ENCODE measurements around the gene PBOV1.
"Not testable (repeated sequence)": the region's sequence is repeated elsewhere in the genome, so short reads cannot be mapped to it uniquely, and the experiment has no call there.

PBOV1 gene

DNA sequence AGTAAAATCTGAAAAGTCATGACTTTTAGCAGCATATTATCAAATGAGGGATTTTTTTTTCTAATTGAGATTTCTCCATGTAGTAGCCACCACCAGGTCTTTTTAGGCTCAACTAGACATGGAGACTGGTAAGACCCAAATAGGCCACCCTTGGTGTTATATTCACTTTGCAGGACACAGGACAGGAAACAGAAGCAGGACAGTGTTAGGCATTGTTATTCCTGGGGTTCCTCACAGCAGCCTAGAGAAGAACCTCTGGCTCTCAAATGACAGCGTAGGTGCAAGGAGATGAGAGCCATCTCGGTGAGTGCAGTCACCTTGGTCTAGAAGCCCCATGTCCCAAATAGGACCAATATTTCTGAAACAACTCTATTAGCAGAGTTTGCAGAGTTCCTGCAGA is 19.2 kb upstream of the PBOV1 start:
- no peak for DNase-seq (ENCODE audit: low read depth in 2 of 2)

DNA sequence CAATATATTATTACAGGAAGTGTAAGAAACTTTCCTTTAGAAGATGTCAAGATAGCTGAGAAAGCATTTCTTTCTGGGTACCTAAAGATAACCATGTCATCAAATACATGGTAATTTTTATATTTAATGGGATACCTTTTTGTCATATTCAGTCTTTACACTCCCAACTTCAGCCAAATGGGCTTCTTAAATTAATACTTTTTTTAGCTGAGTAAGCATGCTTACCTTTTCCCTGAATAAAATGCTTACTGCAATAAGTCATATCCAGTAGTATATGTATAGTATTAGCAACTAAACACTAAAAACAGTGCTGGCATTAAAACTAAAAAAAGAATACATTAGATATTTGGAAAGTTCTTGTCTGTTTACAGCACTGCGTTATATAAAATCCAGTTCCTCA is 17.4 kb upstream of the PBOV1 start:
- DNase-seq (ENCODE audit: low read depth in 2 of 2): no peak

DNA sequence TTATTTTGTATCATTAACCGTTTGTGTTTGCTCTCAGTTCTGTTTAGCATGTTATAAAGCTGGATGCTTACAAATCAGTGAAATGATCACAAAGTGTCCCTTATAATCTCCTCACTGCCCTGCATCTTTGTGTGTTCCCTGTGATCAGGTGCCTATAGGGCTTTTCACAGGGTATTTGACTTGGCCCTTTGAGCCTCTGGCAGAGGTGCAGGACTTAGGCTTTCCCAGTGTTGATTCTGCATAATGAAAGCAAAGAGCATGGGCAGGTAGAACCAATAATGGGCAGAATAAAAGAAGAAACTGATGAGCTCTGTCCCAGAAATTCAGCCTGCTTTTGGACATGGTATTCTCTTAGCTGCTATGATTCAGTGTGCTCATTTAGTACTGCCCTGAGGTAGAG is 16.9 kb upstream of the PBOV1 start:
- no peak for DNase-seq (ENCODE audit: low read depth in 2 of 2)

DNA sequence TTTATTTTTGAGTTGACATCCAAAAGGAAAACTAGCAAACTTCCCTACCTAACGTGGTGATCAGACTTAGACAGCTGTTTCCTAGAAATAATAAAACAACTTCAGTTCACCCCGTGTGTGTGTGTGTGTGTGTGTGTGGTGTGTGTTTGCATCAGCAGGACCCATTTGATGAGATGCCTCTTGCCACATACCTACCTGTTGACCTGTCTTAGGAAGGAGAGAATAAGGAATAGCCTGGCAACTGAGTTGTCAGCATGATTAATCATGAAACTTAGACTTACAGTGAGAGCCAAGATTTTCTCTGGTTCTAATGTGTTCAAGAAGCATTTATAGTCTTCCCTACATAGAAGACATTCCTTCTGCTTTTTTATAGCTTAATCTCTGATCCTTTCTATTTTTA is 16.1 kb upstream of the PBOV1 start:
- DNase-seq (ENCODE audit: low read depth in 2 of 2): no peak

DNA sequence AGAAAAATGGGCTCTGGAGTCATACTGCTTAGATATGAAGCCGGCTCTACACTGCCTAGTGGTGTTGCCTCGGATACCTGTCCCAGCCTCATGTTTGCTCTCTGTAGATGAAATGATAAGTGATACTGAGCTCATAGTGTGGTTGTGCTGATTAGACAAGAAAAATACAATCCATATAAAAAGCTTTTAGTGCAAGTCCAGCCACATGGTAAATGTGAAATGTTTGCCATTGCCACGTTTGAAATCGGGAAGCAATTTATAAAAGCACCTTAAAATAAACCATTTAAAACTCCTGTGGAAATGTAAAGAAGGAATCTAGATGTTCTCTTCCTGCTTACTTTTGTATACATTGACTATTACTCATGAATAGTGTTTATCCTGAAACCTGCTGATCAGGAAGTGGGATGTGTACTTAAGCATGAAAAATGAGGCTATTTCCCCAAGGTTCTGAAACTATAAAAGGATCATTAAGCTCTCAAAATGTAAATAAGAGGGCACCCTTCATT is 13.1 kb upstream of the PBOV1 start:
- DNase-seq (ENCODE audit: low read depth in 2 of 2): no peak

DNA sequence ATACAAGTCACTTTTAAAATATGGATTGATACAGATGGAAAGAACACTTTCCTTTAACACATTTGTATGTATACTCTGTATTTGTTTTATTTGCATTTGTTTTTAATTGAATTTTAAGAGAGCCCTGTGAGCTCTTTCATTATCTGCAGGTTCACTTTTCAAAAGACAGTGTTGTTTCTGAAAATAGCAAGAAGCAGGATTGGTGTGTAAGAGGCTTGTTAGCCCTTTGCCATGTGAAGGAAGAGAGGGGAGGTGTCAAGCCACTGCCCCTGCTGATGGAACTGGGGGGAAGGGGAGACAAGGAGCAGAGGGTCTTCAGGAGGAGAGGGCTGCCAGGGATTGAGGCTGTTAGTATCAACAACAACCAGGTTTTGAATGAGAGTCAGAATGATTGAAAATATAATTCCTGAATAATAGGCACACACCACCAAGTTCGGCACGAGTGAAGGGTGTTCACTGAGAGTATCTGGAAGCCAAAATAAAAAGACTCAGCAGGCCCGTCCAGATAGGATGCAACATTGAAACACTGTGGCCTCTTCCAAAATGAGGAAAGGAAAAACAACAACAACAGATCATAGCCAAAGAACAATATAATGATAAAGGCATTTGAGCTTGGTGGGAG is 12.6 kb upstream of the PBOV1 start:
- no peak for DNase-seq (ENCODE audit: low read depth in 2 of 2)

DNA sequence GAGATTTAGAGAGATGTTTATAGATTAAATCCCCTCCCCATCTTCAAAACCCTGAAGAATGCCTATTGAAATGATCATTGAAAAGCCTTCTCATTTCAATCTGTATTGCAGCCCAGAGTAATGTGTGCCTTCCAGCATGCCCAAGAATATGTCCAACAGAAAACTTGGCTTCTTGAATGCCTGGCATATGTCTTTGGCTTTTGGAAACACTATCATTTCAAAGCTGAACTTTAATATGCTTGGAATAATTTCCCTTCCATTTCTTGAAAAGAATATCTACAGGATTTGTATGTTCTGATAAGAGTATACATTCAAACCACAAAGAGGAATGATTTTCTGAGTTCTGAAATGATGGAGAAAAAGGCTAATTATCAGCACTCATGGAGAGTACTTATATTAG is 11.9 kb upstream of the PBOV1 start:
- no peak for DNase-seq (ENCODE audit: low read depth in 2 of 2)

DNA sequence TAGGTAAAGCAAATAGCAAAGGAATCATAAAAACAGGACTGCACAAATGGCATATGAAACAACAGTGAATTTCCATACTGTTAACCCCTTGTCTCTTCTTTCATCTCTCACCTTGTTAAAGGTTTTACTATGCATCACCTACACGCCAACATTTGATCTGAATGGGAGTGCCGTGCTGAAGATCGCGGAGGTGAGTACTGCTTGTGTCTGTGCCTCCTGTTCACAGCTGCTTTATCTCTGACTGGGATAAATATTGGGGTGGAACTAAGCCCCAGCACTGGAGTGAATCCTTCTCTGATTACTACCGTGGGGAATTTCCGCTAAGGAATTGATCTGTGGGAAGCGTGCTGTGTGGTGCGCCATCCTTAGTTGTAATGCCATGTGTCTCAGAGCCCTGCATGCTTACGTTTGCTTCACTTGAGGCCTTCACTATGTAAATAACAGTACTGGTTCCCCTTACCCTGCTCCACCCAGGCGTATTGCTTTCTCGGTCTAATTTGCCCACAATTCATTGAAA is 11.4 kb upstream of the PBOV1 start:
- DNase-seq (ENCODE audit: low read depth in 2 of 2): no peak

DNA sequence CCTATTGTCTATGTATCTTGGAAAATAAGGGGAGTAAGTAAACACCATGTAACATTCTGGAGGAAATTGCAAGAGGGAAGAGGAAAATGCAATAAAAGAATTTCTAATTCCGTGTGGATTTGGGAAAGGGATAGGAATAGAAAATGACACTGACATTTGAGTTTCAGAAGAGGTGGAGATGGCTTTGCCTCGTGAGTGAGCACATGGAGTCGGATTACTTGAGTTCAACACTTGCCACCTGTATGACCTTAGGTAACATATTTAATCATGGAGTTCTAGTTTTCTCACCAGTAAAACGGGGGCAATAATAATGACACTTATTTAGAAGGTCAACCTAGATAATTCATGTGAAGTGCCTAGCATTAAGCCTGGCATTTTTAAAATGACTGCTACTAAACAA is 10.8 kb upstream of the PBOV1 start:
- no peak for DNase-seq (ENCODE audit: low read depth in 2 of 2)

DNA sequence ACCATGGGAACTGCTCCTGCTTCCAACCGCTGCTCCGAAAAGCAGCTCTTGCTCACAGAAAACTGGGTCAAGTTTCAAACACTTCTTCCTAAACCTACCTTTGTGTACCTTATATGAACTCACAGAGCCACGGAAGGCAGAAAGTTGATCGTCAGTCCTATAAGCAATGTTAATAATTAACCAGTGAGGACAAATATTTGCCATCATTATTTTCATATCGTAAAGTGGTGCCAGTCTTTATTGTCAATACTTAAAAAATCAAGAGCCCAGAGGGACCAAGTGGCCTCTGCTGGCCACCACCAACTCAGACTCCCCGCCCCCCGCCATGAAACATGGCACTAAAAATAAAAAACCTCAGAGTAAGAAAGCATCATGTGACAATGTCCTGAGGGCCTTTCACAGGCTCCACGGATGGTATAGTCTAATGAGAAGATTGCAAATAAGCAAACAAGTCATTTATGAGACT is 9.1 kb upstream of the PBOV1 start:
- no peak for DNase-seq (ENCODE audit: low read depth in 2 of 2)

DNA sequence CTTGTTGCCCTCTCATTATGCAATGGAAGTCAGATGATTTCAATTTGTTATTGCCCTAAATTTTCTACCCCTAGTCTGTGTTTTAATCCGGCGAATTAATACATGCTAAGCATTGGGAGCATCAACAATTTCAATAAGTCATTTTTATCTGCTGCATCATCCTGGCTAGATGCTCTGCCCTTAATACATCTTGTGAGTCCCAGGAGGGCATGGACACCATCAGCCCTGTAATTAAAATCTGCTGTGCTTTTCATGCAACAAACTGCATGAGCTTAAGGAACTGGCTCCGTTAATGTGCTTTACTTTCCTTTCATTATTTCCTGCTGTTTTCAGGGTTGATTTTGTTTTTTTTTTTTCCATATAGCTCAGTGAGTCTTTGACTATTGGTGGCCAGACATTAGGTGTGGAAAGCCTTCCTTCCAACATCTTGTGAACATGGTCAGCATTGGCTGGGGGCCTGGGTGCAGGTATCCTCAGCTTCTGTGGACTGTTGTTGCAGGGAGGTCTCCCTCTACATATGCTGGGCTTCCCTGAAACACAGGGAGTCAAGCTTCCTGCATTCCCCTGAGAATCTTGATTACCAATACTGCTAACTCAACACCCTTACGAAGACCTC is 8.5 kb upstream of the PBOV1 start:
- no peak for DNase-seq (ENCODE audit: low read depth in 2 of 2)

DNA sequence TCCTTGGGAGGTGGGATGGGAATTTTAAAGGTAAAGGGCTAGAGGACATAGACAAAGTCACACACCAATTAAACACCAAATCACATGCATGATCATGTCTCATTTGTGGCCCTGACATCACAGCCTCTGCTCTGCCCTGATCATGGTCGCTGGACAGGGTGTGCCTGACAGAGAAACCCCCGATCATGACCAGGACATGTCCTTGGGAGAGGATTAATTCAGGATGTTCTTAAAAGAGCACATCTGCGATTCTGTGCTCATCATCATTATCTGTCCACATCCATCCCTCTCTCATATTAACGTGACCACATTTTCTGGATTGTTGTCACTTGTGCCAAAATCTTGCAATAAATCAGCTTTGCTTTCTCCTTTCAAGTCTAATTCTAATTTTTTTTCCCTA is 7.7 kb upstream of the PBOV1 start:
- no peak for DNase-seq (ENCODE audit: low read depth in 2 of 2)

DNA sequence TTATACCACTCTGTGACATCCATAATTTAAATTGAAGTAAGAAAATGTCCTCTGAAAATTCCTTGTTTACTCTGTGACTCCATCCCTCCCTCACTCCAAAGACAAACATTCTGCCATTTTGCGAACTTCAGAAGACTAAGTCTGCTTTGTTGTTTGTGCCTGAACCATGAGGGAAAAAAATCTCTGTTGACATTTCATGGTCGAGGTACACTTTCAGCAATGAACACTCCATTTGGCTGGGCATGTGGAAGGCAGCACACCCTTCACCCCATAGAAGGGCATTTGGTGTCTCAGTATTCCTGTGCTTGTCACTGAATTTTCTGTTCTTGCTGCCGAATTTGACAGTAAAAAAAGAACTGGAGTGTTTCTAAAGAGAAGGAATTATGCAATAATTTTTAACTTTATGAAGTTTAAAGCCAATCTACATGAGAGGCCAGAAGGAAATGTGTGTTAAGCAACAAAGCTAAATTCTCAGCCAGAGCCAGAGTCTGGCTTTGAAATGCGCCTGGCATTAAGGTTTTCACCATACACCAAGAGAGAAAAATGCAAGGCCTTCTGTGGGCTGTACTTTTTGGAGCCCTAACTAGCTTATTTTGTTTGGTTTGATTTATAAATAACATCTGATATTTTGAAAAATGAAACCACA is 4.7 kb upstream of the PBOV1 start:
- no peak for DNase-seq (ENCODE audit: low read depth in 2 of 2)

DNA sequence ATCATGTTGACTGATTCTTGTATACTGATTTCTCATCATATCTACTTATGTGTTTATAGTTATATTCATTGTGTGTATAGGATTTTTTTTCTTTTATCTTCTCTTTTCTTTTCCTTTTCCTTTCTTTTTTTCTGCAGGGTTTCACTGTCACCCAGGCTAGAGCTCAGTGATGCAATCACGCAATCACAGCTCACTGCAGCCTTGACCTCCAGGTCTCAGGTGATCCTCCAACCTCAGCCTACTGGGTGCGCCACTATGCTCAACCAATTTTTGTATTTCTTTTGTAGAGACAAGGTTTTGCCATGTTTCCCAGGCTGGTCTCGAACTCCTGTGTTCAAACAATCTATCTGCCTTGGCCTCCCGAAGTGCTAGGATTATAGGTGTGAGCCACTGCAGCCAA is 1.6 kb upstream of the PBOV1 start:
- no peak for DNase-seq (ENCODE audit: low read depth in 2 of 2)

DNA sequence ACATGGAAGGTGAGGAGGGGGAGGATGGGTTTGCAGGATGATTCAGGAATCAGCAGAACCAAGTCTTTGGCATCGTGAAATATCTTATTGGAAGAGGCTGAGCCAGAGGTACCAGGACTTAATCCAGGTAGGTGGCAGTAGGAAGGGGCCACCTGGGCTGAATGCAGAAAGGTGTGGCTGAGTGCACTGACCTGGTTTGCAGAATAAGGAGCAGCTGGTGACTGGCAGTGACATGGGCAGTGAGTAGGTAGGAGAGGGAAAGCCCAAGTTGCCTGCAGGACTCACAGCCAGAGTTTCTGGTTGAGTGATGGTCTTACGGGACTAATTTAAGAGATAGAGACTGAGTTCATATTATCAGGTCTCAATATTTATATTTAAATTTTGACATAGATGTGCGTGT is 1.1 kb upstream of the PBOV1 start:
- DNase-seq (ENCODE audit: low read depth in 2 of 2): no peak

DNA sequence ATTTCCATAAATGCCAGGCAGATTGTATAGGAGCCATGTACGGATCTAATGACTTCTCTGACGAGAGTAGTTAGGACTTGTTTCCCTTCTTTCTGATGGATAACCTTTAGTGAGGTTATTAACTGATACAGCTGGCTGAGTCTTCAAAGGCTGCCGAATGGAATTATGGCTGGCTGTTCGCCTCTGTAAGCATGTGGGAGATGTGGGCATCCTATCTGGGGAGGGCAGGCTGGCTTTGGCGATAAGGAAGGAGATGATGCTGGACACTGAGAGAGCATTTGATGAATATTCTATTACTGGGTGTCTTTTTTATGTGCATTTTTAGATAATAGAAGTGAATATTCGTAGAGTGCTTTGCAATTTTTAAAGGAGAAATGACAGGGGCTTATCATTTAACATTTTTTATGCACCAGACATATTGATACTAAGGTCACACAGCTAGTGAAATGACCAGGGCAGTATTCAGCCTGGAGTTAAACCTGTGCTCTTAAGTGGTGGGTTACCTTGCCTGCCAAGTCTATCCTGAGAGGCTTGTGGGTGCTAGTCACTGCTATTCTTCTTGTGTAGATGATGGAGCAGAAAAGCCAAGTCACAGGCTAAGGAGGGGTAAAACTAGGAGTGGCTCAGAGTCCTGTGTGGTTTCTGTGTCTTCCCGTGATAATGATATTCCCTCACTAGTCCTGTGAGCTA is 3.1 kb downstream of the PBOV1 start:
- DNase-seq (ENCODE audit: low read depth in 2 of 2): no peak

DNA sequence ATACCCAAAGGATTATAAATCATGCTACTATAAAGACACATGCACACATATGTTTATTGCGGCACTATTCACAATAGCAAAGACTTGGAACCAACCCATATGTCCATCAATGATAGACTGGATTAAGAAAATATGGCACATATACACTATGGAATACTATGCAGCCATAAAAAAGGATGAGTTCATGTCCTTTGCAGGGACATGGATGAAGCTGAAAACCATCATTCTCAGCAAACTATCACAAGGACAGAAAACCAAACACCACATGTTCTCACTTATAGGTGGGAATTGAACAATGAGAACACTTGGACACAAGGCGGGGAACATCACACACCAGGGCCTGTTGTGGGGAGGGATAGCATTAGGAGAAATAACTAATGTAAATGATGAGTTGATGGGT is 5.8 kb downstream of the PBOV1 start:
- not testable (repeated sequence) for DNase-seq (ENCODE audit: low read depth in 2 of 2)

DNA sequence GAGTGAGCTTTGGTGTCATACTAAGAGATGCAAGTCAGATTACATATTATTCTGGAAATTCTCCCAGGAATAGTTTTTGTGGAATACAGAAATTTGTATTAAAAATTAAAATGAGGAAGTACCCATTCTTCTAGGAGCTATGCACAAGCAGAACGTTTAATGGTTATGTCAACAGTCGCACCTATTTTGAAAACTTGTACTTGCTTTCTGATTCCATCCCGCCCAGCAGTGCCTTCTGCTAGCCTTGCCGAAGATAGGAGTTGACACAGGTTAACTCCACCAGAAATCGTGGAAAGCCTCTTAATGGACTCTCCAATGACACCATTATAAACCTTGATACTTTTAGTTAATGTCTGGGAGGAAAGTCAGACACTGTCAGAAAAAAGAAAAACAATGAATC is 6.7 kb downstream of the PBOV1 start:
- DNase-seq (ENCODE audit: low read depth in 2 of 2): no peak

DNA sequence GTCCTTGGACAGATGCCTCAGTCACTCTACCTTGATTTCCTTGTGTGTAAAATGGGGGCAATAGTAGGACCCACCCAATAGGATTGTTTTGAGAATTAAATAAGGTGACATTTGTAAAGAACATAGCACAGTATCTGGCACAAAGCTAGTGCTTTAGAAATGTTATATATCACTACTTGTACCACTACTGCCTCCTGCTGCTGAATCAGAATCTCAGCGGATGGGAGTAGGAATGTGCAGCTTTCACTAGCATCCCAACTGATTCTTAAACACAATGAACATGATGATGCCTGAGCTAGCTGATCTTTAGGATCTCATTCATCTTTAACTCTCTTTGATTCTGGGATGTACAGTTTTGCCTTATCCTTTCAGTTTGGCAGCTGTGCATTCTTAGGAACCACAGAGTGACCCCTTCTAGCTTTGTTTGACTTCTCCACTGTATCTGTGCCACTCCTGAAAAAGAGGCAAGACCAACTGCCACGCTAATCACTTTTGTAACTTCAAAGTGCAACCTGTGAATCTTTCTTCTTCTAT is 7.2 kb downstream of the PBOV1 start:
- no peak for DNase-seq (ENCODE audit: low read depth in 2 of 2)

DNA sequence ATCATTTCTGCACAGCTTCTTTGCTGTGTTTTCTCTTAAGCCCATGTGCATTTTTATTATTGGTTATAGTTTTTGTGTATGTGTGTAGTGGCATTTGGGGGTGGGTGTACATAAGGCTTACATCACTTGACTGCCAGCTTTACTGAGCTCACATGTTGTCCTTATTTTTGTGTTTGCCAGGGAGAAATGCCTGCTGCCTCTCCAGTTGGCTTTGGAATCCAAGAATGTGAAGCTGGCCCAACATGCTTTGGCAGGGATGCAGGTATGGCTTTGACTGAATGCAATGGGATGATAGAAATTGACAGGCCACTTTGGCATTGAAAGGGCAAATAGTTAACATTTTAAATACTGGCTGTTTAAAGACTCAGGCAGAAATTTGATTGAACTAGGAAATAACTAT is 11.4 kb downstream of the PBOV1 start:
- no peak for DNase-seq (ENCODE audit: low read depth in 2 of 2)

DNA sequence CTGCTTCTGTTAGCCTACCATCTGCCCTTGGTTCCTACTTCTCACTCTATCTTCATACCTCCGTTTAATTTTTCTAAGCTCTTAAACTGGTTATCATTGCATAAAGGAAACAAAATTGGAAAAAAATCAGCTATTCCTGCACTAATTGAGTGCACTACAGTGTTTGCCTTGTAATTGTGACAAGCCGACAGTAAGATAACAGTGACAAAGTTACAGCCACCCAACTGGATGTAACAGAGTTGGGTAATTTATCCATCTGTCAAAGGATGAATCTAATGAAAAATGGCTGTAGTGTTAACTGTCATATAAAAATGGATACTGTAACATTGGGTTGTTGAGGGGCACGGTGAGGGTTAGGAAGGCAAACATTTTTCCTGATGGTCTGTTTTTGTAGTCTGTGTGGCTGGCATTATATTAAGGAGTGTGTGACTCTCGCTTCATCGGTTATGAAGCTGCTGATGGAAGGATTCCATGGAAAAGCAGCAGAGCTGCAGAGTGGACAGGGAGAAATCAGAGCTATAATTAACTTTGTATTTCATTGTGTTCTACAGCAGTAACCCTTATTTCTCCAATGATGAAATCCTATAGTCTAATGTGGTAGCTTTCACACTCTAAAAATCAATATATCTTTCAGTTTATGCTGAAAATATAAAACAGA is 12.7 kb downstream of the PBOV1 start:
- DNase-seq (ENCODE audit: low read depth in 2 of 2): no peak
